ENCODE results near the gene ITGA2.

DNA sequence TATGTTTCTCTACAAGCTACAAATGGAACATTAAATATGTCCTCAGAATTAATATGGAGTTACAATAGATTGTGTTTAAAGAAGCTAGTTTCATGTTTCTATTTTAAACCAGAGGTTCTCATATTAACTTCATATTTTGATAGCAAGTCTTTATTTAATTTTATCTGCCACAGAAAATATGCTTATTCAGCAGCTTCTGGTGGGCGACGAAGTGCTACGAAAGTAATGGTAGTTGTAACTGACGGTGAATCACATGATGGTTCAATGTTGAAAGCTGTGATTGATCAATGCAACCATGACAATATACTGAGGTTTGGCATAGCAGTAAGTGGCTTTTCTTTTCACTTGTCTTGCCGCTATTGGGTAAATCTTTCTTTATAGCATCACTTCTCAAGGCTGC lies 66.2 kb downstream of the ITGA2 start:
- TF ChIP-seq CTCF (IDR thresholded peaks at IDR 0.05) (no peak), POLR2AphosphoS5 (IDR thresholded peaks at IDR 0.05) (no peak)

Data from prostate gland (tissue), 2 donors.